NT2/D1 (cell line): ENCODE results near the gene ESRP2.

ENCODE experiments used
- YY1 ChIP-seq: IDR thresholded peaks from 2 replicates; pipeline ENCODE4 v1.6.1; 2011; ENCODE audit not compliant: insufficient read length, insufficient read depth
- ZNF274 ChIP-seq: IDR thresholded peaks from 2 replicates; pipeline ENCODE4 v1.6.1; 2011; ENCODE audit warnings: mild to moderate bottlenecking, low read depth, low read length

DNA sequence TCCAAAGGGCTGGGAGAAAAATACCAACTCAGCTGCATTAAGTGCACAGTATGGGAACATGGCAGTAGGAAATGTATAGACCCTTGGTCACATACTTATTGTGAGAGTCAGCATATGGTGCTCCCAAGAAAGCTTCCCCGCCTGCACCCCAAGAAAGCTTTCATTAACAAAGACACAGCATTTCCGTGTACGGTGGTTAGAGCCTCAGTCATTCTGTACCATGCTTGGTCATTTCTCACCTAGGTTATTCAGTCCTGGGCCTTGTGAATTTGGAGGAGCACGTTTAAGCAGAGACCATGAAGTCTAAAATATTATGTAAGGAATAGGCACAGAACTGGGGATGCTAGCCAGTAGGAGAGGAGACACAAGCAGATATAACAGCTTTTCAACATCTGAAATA is 56.1 kb downstream of the ESRP2 start:
- TF ChIP-seq YY1, result no peak
- TF ChIP-seq ZNF274, result no peak
